ENCODE results near the gene CDC27.
"Not testable (repeated sequence)": the region's sequence is repeated elsewhere in the genome, so short reads cannot be mapped to it uniquely, and the experiment has no call there.

The CDC27 gene

GRCh38 chr17:47072886-47073285, 116.2 kb downstream of the CDC27 start:
- no peaks in the 10 kb centered on the region for H3K4me1 ChIP-seq (ENCODE audit: insufficient read depth, low read length)
- no peaks in the 10 kb centered on the region for H3K27me3 ChIP-seq (ENCODE audit: insufficient read depth, low read length)
- WGBS = 76% methylated on average over 3 of the region's 5 CpGs
- no peaks in the 10 kb centered on the region for H3K36me3 ChIP-seq (ENCODE audit: insufficient read depth, low read length)
- no peak overlapping the region for H3K9ac ChIP-seq (ENCODE audit: low read depth, low read length)
- H3K4me3 ChIP-seq (ENCODE audit: low read length) = no peak overlapping the region
- H3K9me3 ChIP-seq (ENCODE audit: insufficient read depth, low read depth, low read length) = no peaks in the 10 kb centered on the region
- H3K27ac ChIP-seq (ENCODE audit: low read depth, low read length) = no peak overlapping the region

- not testable (repeated sequence) for H3K27me3 ChIP-seq (ENCODE audit: insufficient read depth, low read length); H3K9ac ChIP-seq (ENCODE audit: low read depth, low read length); H3K9me3 ChIP-seq (ENCODE audit: insufficient read depth, low read depth, low read length); H3K27ac ChIP-seq (ENCODE audit: low read depth, low read length); H3K4me1 ChIP-seq (ENCODE audit: insufficient read depth, low read length); H3K36me3 ChIP-seq (ENCODE audit: insufficient read depth, low read length); H3K4me3 ChIP-seq (ENCODE audit: low read length)
- WGBS = 96% methylated on average over 2 of the region's 2 CpGs
These were observed 117.9 kb downstream of the CDC27 start for GRCh38 chr17:47071171-47071570.

- 76% methylated on average over 3 of the region's 4 CpGs for WGBS
- not testable (repeated sequence) for H3K27me3 ChIP-seq (ENCODE audit: insufficient read depth, low read length); H3K36me3 ChIP-seq (ENCODE audit: insufficient read depth, low read length); H3K9ac ChIP-seq (ENCODE audit: low read depth, low read length); H3K4me3 ChIP-seq (ENCODE audit: low read length); H3K9me3 ChIP-seq (ENCODE audit: insufficient read depth, low read depth, low read length); H3K27ac ChIP-seq (ENCODE audit: low read depth, low read length)
- H3K4me1 ChIP-seq (ENCODE audit: insufficient read depth, low read length) = peaks cover 16% of the 10 kb centered on the region
These were observed 118.8 kb downstream of the CDC27 start for GRCh38 chr17:47070266-47070665.

Measured in HUES64 (cell line).